Bronchial epithelial cell (primary cell): Measurements from ENCODE around the gene FBXO46. TPM values are rescaled to one million over a fixed set of nuclear protein-coding genes. Genes with fewer than 3 reads are reported as not detected.

Experiments used
- DNase-seq: peaks from one replicate; pipeline ENCODE4 v3.0.0-alpha.2; 2010; ENCODE audit warnings: low read depth
- FAIRE-seq: peaks from 2 replicates; lab custom pipeline; 2011; peaks lifted over from hg19 to GRCh38; lab: Jason Lieb, UNC
- H3K27me3 ChIP-seq: 2 replicates; pipeline ENCODE4 v1.5.1; 2011; ENCODE audit warnings: low read length; ENCODE audit not compliant: control insufficient read depth, insufficient read depth
- H3K36me3 ChIP-seq: 2 replicates; pipeline ENCODE4 v1.5.1; 2011; ENCODE audit warnings: low read length; ENCODE audit not compliant: control insufficient read depth, insufficient read depth
- H3K4me3 ChIP-seq: 2 replicates; pipeline ENCODE4 v1.5.1; 2011; ENCODE audit warnings: mild to moderate bottlenecking, low read depth, low read length, control low read depth
- CTCF ChIP-seq: IDR thresholded peaks from 2 replicates; pipeline ENCODE4 v1.5.1; 2011; ENCODE audit warnings: mild to moderate bottlenecking, moderate library complexity, low read length, control low read depth, inconsistent platforms; ENCODE audit not compliant: insufficient read depth, severe bottlenecking
- total RNA-seq: library from RNA; depleted of rRNA; stranded (reverse); fragments of >200 nt; gene quantifications from 2 replicates; pipeline ENCODE4 v1.2.1, GENCODE V29; 2014

The FBXO46 gene
- total RNA-seq, 1 donor from 2014 or later: 2.4 TPM

GRCh38 chr19:45682908-45683307 is 47.8 kb downstream of the FBXO46 start:
- FAIRE-seq (no peak), DNase-seq (no peak)
- no peak for TF ChIP-seq CTCF
- Histone ChIP-seq H3K4me3 (no peak overlapping the region), H3K36me3 (peaks cover 7% of the 10 kb centered on the region), H3K27me3 (no peaks in the 10 kb centered on the region)

GRCh38 chr19:45682117-45682516 is 48.6 kb downstream of the FBXO46 start:
- Histone ChIP-seq H3K36me3 (peaks cover 3% of the 10 kb centered on the region), H3K4me3 (no peak overlapping the region), H3K27me3 (no peaks in the 10 kb centered on the region)
- TF ChIP-seq CTCF: no peak
- no peak for DNase-seq
- no peak for FAIRE-seq

DNA sequence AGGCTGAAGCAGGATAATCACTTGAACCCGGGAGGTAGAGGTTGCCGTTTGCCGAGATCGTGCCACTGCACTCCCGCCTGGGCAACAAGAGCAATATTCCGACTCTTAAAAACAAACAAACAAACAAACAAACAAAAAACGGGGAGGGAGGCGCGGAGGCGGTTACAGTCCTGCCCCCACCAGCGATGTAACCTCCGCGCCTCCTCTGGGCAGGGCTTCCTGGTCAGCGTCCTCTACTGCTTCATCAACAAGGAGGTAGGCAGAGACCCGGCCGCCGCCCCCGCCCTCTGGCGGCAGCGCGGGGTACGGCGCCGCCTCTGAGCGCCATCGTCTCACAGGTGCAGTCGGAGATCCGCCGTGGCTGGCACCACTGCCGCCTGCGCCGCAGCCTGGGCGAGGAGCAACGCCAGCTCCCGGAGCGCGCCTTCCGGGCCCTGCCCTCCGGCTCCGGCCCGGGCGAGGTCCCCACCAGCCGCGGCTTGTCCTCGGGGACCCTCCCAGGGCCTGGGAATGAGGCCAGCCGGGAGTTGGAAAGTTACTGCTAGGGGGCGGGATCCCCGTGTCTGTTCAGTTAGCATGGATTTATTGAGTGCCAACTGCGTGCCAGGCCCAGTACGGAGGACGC is 49.2 kb downstream of the FBXO46 start:
- peaks cover 3% of the 10 kb centered on the region for H3K36me3 ChIP-seq
- H3K27me3 ChIP-seq: no peaks in the 10 kb centered on the region
- peak; percentile 76 for DNase-seq
- FAIRE-seq: no peak
- H3K4me3 ChIP-seq: peak overlapping the region; percentile 19
- peak; percentile 96 for TF ChIP-seq CTCF

DNA sequence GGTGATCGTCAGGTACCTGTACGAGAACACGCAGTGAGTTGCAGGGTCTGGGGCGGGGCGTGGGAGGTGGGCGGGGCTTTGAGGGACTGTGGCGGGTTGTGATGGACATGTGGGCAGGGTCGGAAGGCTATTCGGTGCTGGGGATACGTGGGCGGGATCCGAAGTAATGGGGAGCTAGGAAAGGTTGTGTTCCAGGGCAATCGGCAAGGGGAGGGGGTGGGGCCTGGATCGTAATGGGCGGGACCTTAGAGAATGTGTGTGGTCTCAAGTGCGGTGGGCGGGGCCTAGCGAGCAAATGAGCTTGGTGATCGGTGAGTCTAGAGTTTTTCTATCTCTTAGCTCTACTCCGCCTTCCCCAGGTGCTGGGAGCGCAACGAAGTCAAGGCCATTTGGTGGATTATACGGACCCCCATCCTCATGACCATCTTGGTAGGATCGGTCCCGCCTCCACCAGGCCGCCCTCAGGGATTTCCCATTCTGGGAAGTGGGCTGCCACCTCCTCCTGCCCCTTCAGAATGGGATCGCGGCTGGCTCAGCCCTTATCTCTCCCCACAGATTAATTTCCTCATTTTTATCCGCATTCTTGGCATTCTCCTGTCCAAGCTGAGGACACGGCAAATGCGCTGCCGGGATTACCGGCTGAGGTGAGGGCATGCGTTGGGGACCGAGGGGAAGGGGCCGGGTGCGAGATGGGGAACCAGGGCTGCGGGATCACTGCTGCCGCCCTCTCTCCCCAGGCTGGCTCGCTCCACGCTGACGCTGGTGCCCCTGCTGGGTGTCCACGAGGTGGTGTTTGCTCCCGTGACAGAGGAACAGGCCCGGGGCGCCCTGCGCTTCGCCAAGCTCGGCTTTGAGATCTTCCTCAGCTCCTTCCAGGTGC is 53.1 kb downstream of the FBXO46 start:
- Histone ChIP-seq H3K36me3 (no peaks in the 10 kb centered on the region), H3K4me3 (peak overlapping the region; percentile 39), H3K27me3 (no peaks in the 10 kb centered on the region)
- peak; percentile 67 for TF ChIP-seq CTCF
- peak; percentile 96 for DNase-seq
- FAIRE-seq: no peak

- Histone ChIP-seq H3K4me3 (peak overlapping the region; percentile 39), H3K27me3 (no peaks in the 10 kb centered on the region), H3K36me3 (no peaks in the 10 kb centered on the region)
- no peak for DNase-seq
- no peak for TF ChIP-seq CTCF
- no peak for FAIRE-seq
These were observed 53.8 kb downstream of the FBXO46 start for GRCh38 chr19:45676851-45677263.
